Activated effector memory CD4-positive, alpha-beta T cell treated with Interleukin-2 at 50 U/mL for 16 hours (primary cell): ENCODE results near the gene ISYNA1.
A peak's percentile ranks its signal among the peaks of the same experiment; 100 is the strongest.
"Not testable (repeated sequence)": the region's sequence is repeated elsewhere in the genome, so short reads cannot be mapped to it uniquely, and the experiment has no call there.

Source experiments
- DNase-seq: peaks from one replicate; pipeline ENCODE4 v3.0.0-alpha.2; 2020

The ISYNA1 gene

GRCh38 chr19:18418029-18418482, 19.9 kb downstream of the ISYNA1 start:
- no peak for DNase-seq

DNA sequence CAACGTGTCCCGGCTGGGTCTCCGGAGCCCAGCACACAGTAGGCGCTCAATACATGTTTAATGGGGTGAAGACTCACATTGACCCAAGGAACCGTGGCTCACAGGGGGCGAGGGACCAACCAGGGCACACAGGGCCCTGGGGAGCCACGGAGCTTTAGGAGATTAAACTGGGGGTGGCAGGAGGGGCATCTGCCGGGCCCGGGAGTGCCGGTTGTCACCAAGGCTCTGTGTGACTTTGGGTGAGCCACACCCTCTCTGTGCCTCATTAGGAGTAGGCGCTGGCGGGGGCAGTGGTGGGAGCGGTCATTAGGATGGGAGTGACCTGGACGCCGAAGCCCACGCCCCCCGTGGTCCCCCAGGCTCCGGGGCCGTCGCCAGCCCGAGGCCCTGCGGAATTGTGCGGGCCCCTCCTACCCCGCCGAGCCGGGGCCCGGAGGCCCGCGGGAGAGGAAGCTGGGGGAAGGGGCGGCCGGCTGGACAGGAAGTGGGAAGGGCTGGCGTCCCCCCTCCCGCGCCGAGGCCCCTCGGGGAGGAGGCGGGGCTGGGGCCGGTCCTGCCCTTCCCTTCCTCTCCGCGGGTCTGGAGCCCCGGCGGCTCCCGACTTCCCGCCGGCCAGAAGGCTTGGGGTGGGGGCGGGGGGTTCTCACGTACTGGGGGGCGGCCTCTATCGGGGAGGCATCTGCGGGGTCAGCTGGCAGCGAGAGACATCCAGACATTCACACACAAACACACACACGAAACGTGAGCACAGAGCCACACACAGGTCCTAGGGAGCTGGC, 20.5 kb downstream of the ISYNA1 start:
- DNase-seq: no peak

- peak; percentile 41 for DNase-seq
These were observed 21.1 kb downstream of the ISYNA1 start for GRCh38 chr19:18416778-18417249.

GRCh38 chr19:18415178-18415867, 22.6 kb downstream of the ISYNA1 start:
- no peak for DNase-seq

DNA sequence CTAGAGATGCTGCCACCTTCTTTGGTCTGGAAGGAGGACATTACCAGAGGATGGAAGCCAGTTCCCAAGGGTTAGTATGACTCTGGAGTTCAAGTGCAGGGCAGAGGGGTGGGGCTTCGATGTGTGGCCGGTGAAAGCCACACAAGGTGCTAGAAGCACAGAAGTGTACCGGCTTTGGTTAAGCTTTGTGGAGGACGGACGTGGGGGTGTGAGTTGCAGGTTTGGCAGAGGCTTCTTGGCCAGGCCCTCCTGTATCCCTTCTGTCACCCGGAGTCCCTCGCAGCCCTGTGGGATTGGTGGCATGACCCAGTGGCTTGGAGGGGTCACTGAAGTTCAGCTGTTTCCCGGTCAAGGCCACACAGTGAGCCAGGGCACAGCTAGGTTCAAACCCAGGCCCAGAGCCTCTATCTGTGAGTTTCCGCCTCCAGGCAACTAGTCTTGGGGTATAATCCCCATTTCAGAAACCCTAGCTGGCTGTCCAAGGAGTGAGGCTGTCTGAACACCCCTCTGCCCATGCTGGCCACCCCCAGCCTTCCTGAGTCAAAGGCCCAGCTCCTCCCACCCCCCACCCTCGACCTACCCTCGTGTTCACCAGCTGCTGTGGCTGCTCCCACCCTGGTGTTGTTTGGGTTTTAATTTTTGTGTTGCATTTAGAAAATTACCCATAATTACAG, 23.3 kb downstream of the ISYNA1 start:
- no peak for DNase-seq

- no peak for DNase-seq
These were observed 25.2 kb downstream of the ISYNA1 start for GRCh38 chr19:18412610-18413239.

DNA sequence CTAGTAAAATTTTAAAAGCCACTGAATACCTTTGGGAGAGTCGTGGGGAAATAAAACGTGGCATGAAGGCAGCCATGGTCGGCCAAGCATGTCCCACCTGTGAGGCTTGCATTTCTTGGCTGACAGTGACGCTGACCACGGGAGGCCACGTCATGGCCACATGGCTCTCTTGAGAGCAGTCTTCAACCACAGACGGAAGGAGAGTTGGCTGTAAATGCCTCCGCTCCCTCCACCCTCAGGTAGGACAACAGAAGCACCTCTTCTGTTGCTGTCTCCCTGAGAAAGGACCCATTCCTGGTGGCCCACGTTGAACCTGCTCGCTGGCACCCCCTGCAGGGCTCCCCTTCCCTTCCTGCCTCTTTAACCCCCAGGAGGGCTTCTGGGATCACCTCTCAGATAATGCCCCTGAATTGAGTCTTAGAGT, 29.9 kb downstream of the ISYNA1 start:
- DNase-seq: no peak

GRCh38 chr19:18406749-18407148, 31.2 kb downstream of the ISYNA1 start:
- DNase-seq: no peak

DNA sequence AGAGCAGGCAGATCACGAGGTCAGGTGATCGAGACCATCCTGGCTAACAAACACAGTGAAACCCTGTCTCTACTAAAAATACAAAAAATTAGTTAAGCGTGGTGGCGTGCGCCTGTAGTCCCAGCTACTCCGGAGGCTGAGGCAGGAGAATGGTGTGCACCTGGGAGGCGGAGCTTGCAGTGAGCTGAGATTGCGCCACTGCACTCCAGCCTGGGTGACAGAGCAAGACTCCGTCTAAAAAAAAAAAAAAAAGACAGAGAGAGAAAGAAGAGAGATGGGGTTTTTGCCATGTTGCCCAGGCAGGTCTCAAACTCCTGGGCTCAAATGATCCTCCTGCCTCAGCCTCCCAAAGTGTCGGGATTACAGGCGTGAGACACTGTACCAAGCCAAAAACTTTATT, 32.2 kb downstream of the ISYNA1 start:
- DNase-seq: not testable (repeated sequence)

DNA sequence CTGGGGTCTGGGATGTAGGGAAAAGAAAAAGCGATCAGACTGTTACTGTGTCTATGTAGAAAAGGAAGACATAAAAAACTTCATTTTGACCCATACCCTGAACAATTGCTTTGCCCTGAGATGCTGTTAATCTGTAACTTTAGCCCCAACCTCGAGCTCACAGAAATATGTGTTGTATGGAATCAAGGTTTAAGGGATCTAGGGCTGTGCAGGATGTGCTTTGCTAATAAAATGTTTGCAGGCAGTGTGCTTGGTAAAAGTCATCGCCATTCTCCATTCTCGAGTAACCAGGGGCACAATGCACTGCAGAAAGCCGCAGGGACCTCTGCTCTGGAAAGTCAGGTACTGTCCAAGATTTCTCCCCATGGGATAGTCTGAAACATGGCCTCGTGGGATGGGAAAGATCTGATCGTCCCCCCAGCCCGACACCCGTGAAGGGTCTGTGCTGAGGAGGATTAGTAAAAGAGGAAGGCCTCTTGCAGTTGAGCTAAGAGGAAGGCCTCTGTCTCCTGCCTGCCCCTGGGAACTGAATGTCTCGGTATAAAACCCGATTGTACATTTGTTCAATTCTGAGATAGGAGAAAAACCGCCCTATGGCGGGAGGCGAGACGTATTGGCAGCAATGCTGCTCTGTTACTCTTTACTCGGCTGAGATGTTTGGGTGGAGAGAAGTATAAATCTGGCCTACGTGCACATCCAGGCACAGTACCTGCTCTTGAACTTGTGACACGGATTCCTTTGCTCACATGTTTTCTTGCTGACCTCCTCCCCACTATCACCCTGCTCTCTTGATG, 35.3 kb downstream of the ISYNA1 start:
- DNase-seq: not testable (repeated sequence)

DNA sequence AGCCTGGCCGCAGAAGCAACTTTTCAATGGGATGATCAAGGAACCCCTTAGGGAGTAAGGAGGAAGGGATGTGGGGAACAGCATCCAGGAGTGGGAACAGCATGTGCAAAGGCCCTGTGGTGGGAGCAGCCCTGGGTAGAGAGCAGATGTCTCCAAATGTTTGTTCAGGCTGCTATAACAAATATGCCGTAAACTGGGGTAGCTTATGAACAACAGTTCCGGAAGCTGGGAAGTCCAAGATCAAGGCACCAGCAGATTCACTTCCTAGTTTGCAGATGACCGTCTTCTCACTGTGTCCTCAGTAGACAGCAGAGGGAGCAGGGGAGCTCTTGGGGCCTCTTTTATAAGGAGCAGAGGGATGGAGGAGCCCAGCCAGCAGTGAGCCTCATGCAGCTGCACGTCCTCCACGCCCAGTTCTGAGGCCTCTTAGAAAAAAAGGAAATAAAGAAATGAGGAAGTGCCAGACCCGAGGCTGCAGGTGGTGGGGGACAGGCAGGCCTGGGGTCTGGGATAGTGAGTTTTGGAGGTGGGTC, 36.3 kb downstream of the ISYNA1 start:
- no peak for DNase-seq

GRCh38 chr19:18399008-18399407, 38.9 kb downstream of the ISYNA1 start:
- no peak for DNase-seq

- DNase-seq: no peak
These were observed 40.4 kb downstream of the ISYNA1 start, which contains the start of gene LRRC25 for GRCh38 chr19:18397242-18398202. TSS of gene LRRC25 (minus strand) at chr19:18397622. CDS start at chr19:18396963, 659 bp downstream.

GRCh38 chr19:18396471-18397241, 41.3 kb downstream of the ISYNA1 start:
- DNase-seq: no peak

DNA sequence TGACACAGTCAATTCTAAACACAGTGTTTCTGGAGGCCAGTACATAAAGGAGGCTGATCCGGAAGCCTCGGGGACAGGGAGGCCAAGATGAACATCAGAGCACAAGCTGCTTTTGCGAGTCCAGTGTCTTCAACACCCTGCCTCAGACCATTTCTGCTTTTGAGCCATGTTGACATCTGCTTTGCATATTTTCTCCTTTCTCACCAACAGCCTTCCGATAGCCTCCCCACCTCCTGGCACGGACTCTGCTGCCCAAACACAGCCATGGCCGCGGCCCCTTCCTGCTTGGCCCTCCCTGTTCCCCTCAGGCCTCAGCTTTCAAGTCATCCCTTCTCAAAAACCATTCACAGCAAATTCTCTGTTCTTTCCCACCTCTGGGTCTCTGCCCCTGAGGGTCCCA, 44.1 kb downstream of the ISYNA1 start:
- no peak for DNase-seq

GRCh38 chr19:18392926-18393325, 45.0 kb downstream of the ISYNA1 start:
- no peak for DNase-seq

DNA sequence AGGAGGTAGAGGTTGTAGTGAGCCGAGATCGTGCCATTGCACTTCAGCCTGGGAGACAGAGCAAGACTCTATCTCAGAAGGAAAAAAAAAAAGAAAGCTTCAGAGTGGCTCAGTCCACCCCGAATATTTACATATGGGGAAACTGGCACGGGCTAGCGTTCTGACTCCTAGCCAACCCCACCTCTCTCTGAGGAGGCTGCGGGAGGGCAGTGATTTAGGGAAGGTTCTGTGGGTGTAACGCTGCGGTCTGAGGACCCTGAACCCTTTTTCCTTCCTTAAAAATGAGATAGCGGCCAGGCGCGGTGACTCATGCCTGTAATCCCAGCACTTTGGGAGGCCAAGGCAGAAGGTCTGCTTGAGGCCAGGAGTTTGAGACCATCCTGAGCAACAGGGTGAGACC, 45.5 kb downstream of the ISYNA1 start:
- no peak for DNase-seq

- no peak for DNase-seq
These were observed 46.3 kb downstream of the ISYNA1 start for GRCh38 chr19:18391509-18392075.
